HFFc6 (cell line): ENCODE data around the gene PVRIG. TPM values are rescaled to one million over a fixed set of nuclear protein-coding genes. Genes with fewer than 3 reads are reported as not detected.
"Not testable (repeated sequence)": the region's sequence is repeated elsewhere in the genome, so short reads cannot be mapped to it uniquely, and the experiment has no call there.

Experiments used
- DNase-seq: peaks from one replicate; pipeline ENCODE4 v3.0.0-alpha.2; 2018
- H3K27ac Mint-ChIP-seq: 2 replicates; pipeline ENCODE4 v1.8.0; 2020; ENCODE audit warnings: mild to moderate bottlenecking, mixed read lengths
- H3K27me3 Mint-ChIP-seq: 2 replicates; pipeline ENCODE4 v1.8.0; 2021; ENCODE audit warnings: mild to moderate bottlenecking, moderate library complexity, mixed read lengths; ENCODE audit not compliant: insufficient read depth
- H3K36me3 Mint-ChIP-seq: 2 replicates; pipeline ENCODE4 v1.8.0; 2021; ENCODE audit warnings: low read depth, mixed read lengths
- H3K4me1 Mint-ChIP-seq: 2 replicates; pipeline ENCODE4 v1.8.0; 2020; ENCODE audit warnings: low read depth, mixed read lengths
- H3K4me3 Mint-ChIP-seq: 2 replicates; pipeline ENCODE4 v1.8.0; 2020; ENCODE audit warnings: mild to moderate bottlenecking, moderate library complexity, mixed read lengths
- H3K9me3 Mint-ChIP-seq: 2 replicates; pipeline ENCODE4 v1.8.0; 2020; ENCODE audit warnings: mild to moderate bottlenecking, mixed read lengths
- CTCF ChIP-seq: fragments of 200-600 bp; sonication (generic); IDR thresholded peaks from 2 replicates; pipeline ENCODE4 v1.5.0; 2021; ENCODE audit warnings: antibody characterized with exemption, mild to moderate bottlenecking
- total RNA-seq, 6 experiments: library from RNA; stranded (reverse); fragmentation: NEBNext Ultra II Directional; extraction: Animal tissue kit (Norgen Biotek cat#: 25700); gene quantifications; 2 replicates in 1 of 6; 3 replicates in 5 of 6; pipeline ENCODE4 v1.2.3, GENCODE V29; 2021

Gene PVRIG
- total RNA-seq, 6 experiments from 2014 or later: 0.51 to 0.87 (median 0.61) TPM; not detected in 2

- Mint-ChIP-seq H3K4me3 (no peak overlapping the region), H3K9me3 (no peaks in the 10 kb centered on the region), H3K4me1 (peaks cover 9% of the 10 kb centered on the region), H3K27ac (no peak overlapping the region), H3K27me3 (peaks cover 2% of the 10 kb centered on the region), H3K36me3 (no peaks in the 10 kb centered on the region)
- TF ChIP-seq CTCF: no peak
- no peak for DNase-seq
Observed at GRCh38 chr7:100221767-100222444, 2.2 kb downstream of the PVRIG start.

GRCh38 chr7:100222445-100223132, 2.8 kb downstream of the PVRIG start:
- Mint-ChIP-seq H3K27ac (no peak overlapping the region), H3K36me3 (no peaks in the 10 kb centered on the region), H3K4me1 (peaks cover 3% of the 10 kb centered on the region), H3K27me3 (peaks cover 2% of the 10 kb centered on the region), H3K4me3 (no peak overlapping the region), H3K9me3 (no peaks in the 10 kb centered on the region)
- TF ChIP-seq CTCF: no peak
- no peak for DNase-seq

GRCh38 chr7:100223376-100223927, 3.7 kb downstream of the PVRIG start:
- not testable (repeated sequence) for H3K36me3 Mint-ChIP-seq, DNase-seq, H3K4me1 Mint-ChIP-seq, H3K9me3 Mint-ChIP-seq, H3K4me3 Mint-ChIP-seq, H3K27me3 Mint-ChIP-seq, H3K27ac Mint-ChIP-seq

- H3K4me1 Mint-ChIP-seq, DNase-seq, H3K27me3 Mint-ChIP-seq, H3K9me3 Mint-ChIP-seq, H3K27ac Mint-ChIP-seq, H3K36me3 Mint-ChIP-seq, H3K4me3 Mint-ChIP-seq: not testable (repeated sequence)
Observed at GRCh38 chr7:100224891-100225290, 5.1 kb downstream of the PVRIG start.

GRCh38 chr7:100234660-100235317, 15.0 kb downstream of the PVRIG start:
- not testable (repeated sequence) for H3K4me3 Mint-ChIP-seq, DNase-seq, H3K27me3 Mint-ChIP-seq, H3K27ac Mint-ChIP-seq, H3K4me1 Mint-ChIP-seq, H3K36me3 Mint-ChIP-seq, H3K9me3 Mint-ChIP-seq

GRCh38 chr7:100239975-100240374, 20.2 kb downstream of the PVRIG start:
- H3K9me3 Mint-ChIP-seq, DNase-seq, H3K27ac Mint-ChIP-seq, H3K36me3 Mint-ChIP-seq, H3K4me3 Mint-ChIP-seq, H3K27me3 Mint-ChIP-seq, H3K4me1 Mint-ChIP-seq: not testable (repeated sequence)

- not testable (repeated sequence) for H3K4me3 Mint-ChIP-seq, H3K27me3 Mint-ChIP-seq, H3K36me3 Mint-ChIP-seq, H3K9me3 Mint-ChIP-seq, DNase-seq, H3K27ac Mint-ChIP-seq
- H3K4me1 Mint-ChIP-seq: peaks cover 23% of the 10 kb centered on the region
Observed at GRCh38 chr7:100243385-100243784, 23.6 kb downstream of the PVRIG start.

GRCh38 chr7:100244988-100245605, 25.3 kb downstream of the PVRIG start:
- peaks cover 23% of the 10 kb centered on the region for H3K4me1 Mint-ChIP-seq
- not testable (repeated sequence) for H3K27ac Mint-ChIP-seq, H3K4me3 Mint-ChIP-seq, H3K27me3 Mint-ChIP-seq, H3K9me3 Mint-ChIP-seq, H3K36me3 Mint-ChIP-seq, DNase-seq

GRCh38 chr7:100246121-100246864, 26.5 kb downstream of the PVRIG start:
- not testable (repeated sequence) for H3K4me3 Mint-ChIP-seq, H3K27me3 Mint-ChIP-seq, H3K9me3 Mint-ChIP-seq, H3K36me3 Mint-ChIP-seq
- peak; percentile 26 for DNase-seq
- Mint-ChIP-seq H3K4me1 (peaks cover 23% of the 10 kb centered on the region), H3K27ac (peak overlapping the region; percentile 63)

GRCh38 chr7:100246865-100247137, 27.1 kb downstream of the PVRIG start:
- not testable (repeated sequence) for H3K27me3 Mint-ChIP-seq, H3K36me3 Mint-ChIP-seq, H3K27ac Mint-ChIP-seq, DNase-seq, H3K9me3 Mint-ChIP-seq, H3K4me3 Mint-ChIP-seq
- peaks cover 23% of the 10 kb centered on the region for H3K4me1 Mint-ChIP-seq
